T47D (cell line): Measurements from ENCODE around the gene SLC48A1.
A peak's percentile ranks its signal among the peaks of the same experiment; 100 is the strongest.

Source experiments
- DNase-seq, 2 experiments: peaks; one replicate each; pipeline versions ENCODE4 v3.0.0 to v3.0.0-alpha.2; 2011 to 2012; ENCODE audit warnings: low read depth in 1 of 2, low spot score in 1 of 2
- JUND ChIP-seq: IDR thresholded peaks from 2 replicates; pipeline ENCODE4 v1.6.1; 2012; ENCODE audit warnings: low read depth
- in situ Hi-C: cut with HindIII; loops from 2 replicates; pipeline ENCODE4 v1.10.0; 2016; ENCODE audit warnings: low sequenced_read_pairs, low pct_unique_long_range_greater_than_20kb

SLC48A1 gene

GRCh38 chr12:47828976-47829482, 56.0 kb downstream of the SLC48A1 start:
- peak; percentile 69 to 92 for DNase-seq
- no peak for TF ChIP-seq JUND
- in situ Hi-C loops: no loop called here

GRCh38 chr12:47829584-47829983, 56.5 kb downstream of the SLC48A1 start:
- TF ChIP-seq JUND: no peak
- no peak for DNase-seq
- in situ Hi-C loops: no loop called here
